Kidney (tissue), 14 donors: ENCODE data around the gene SPTBN5. TPM values are rescaled to one million over a fixed set of nuclear protein-coding genes. Genes with fewer than 3 reads are reported as not detected.
A peak's percentile ranks its signal among the peaks of the same experiment; 100 is the strongest.

Source experiments
- DNase-seq, 5 donors: peaks; one replicate each; pipeline ENCODE4 v3.0.0-alpha.2; 2013 to 2020
- FAIRE-seq: peaks from 2 replicates; lab custom pipeline; 2012; peaks lifted over from hg19 to GRCh38; lab: Jason Lieb, UNC
- H3K27ac ChIP-seq, 2 donors: one replicate each; pipeline ENCODE4 v1.7.0; 2013; ENCODE audit warnings: low read depth in 2 of 2, low read length in 2 of 2, inconsistent platforms in 1 of 2
- H3K27me3 ChIP-seq: one replicate; pipeline ENCODE4 v1.7.1; 2013; ENCODE audit warnings: low read length, inconsistent platforms; ENCODE audit not compliant: control insufficient read depth, insufficient read depth
- H3K36me3 ChIP-seq, 3 donors: one replicate each; pipeline versions ENCODE4 v1.7.0 to v1.7.1; 2013; ENCODE audit warnings: low read length in 3 of 3, control low read depth in 1 of 3, inconsistent platforms in 1 of 3; ENCODE audit not compliant: insufficient read depth in 3 of 3, control insufficient read depth in 2 of 3
- H3K4me1 ChIP-seq, 3 donors: one replicate each; pipeline versions ENCODE4 v1.7.0 to v1.7.1; 2013; ENCODE audit warnings: low read length in 3 of 3, inconsistent platforms in 1 of 3, low read depth in 1 of 3; ENCODE audit not compliant: control insufficient read depth in 2 of 3, insufficient read depth in 2 of 3
- H3K4me3 ChIP-seq, 3 donors: one replicate each; pipeline versions ENCODE4 v1.7.0 to v1.8.1; 2013; ENCODE audit warnings: low read length in 3 of 3, control low read depth in 1 of 3, inconsistent platforms in 1 of 3
- H3K9ac ChIP-seq, 3 donors: one replicate each; pipeline versions ENCODE4 v1.7.0 to v1.7.1; 2013; ENCODE audit warnings: low read length in 3 of 3, control low read depth in 1 of 3, inconsistent platforms in 1 of 3
- H3K9me3 ChIP-seq, 3 donors: one replicate each; pipeline versions ENCODE4 v1.7.0 to v1.7.1; 2013; ENCODE audit warnings: low read length in 3 of 3, control low read depth in 1 of 3, inconsistent platforms in 1 of 3; ENCODE audit not compliant: control insufficient read depth in 2 of 3, insufficient read depth in 1 of 3
- CTCF ChIP-seq: IDR thresholded peaks from 3 replicates; pipeline ENCODE4 v1.5.1; 2012; ENCODE audit warnings: mild to moderate bottlenecking, moderate library complexity, borderline replicate concordance; ENCODE audit not compliant: insufficient read depth; ENCODE audit errors: extremely low read depth
- intact Hi-C: fragments of 100-400 bp; cut with DNase I; formaldehyde crosslinking; loops from one replicate; pipeline ENCODE4 v1.11.1; 2022
- polyA plus RNA-seq: library from polyadenylated mRNA; stranded (reverse); fragments of 350-450 nt; fragmentation: Illumina TruSeq; extraction: RNeasy Lipid Tissue Mini Kit (QIAGEN cat#74804); gene quantifications from one replicate; pipeline ENCODE4 v1.2.3, GENCODE V29; 2014; ENCODE audit warnings: low read depth, low replicate concordance; ENCODE audit not compliant: insufficient read depth
- total RNA-seq: library from RNA; stranded (reverse); fragmentation: NEBNext Ultra II Directional; extraction: Animal tissue kit (Norgen Biotek cat#: 25700); gene quantifications from one replicate; pipeline ENCODE4 v1.2.1, GENCODE V29; 2021
- donor health status: control.
- donor health status: control.
- donor health status: control.
- donor health status: control.
- donor health status: control.
- donor health status: DM: yes; HTN: yes; CAD: no.
- donor health status: Normal renal cell carcinoma (clear cell type).

Gene SPTBN5
- total and polyA plus RNA-seq, 2 donors from 2014 or later: 1.2 to 2.6 TPM

- DNase-seq: peak in 1 of 5 donors; percentile 73
- Histone ChIP-seq H3K4me1 (peaks cover 0 to 27% (median 25%) of the 10 kb centered on the region in 3 donors), H3K9ac (peak overlapping the region in 2 of 3 donors; percentile 7 to 27), H3K4me3 (no peak overlapping the region), H3K36me3 (no peaks in the 10 kb centered on the region), H3K9me3 (no peaks in the 10 kb centered on the region), H3K27me3 (no peaks in the 10 kb centered on the region), H3K27ac (peak overlapping the region; percentile 27 to 28)
- peak; percentile 27 for TF ChIP-seq CTCF
- FAIRE-seq: no peak
- intact Hi-C loops: no loop called here
Observed at GRCh38 chr15:41930221-41930866, 36.5 kb upstream of the SPTBN5 start.

GRCh38 chr15:41928637-41929620 is 35.1 kb upstream of the SPTBN5 start:
- Histone ChIP-seq H3K4me1 (peaks cover 0 to 28% (median 26%) of the 10 kb centered on the region in 3 donors), H3K9ac (no peak overlapping the region), H3K27ac (peak overlapping the region; percentile 66 to 71), H3K9me3 (no peaks in the 10 kb centered on the region), H3K4me3 (no peak overlapping the region), H3K36me3 (no peaks in the 10 kb centered on the region), H3K27me3 (no peaks in the 10 kb centered on the region)
- intact Hi-C loops: no loop called here
- peak in 1 of 5 donors; percentile 83 for DNase-seq
- TF ChIP-seq CTCF: no peak
- FAIRE-seq: no peak

- H3K4me1 ChIP-seq: peaks cover 0 to 28% (median 26%) of the 10 kb centered on the region in 3 donors
- H3K27ac ChIP-seq: no peak overlapping the region
- TF ChIP-seq CTCF: no peak
- H3K4me3 ChIP-seq: no peak overlapping the region
- DNase-seq: no peak
- no peak for FAIRE-seq
- no peaks in the 10 kb centered on the region for H3K27me3 ChIP-seq
- H3K9ac ChIP-seq: no peak overlapping the region
- no peaks in the 10 kb centered on the region for H3K9me3 ChIP-seq
- H3K36me3 ChIP-seq: no peaks in the 10 kb centered on the region
- intact Hi-C loops: no loop called here
Observed at GRCh38 chr15:41928100-41928499, 34.2 kb upstream of the SPTBN5 start.
